T1000 (cell line): ENCODE measurements around the gene CIPC.

Experiments used
- DNase-seq: peaks from one replicate; lab custom pipeline; 2025; ENCODE audit warnings: mixed read lengths; lab: John Stamatoyannopoulos, UW

Gene CIPC

GRCh38 chr14:77151918-77152588 is 54.0 kb downstream of the CIPC start:
- DNase-seq, result no peak

GRCh38 chr14:77153802-77154201 is 55.7 kb downstream of the CIPC start:
- no peak for DNase-seq

GRCh38 chr14:77154421-77154820 is 56.4 kb downstream of the CIPC start:
- no peak for DNase-seq

- DNase-seq, result no peak
These were observed 57.0 kb downstream of the CIPC start for GRCh38 chr14:77155083-77155482.

- no peak for DNase-seq
These were observed 59.7 kb downstream of the CIPC start for GRCh38 chr14:77157740-77158139.

DNA sequence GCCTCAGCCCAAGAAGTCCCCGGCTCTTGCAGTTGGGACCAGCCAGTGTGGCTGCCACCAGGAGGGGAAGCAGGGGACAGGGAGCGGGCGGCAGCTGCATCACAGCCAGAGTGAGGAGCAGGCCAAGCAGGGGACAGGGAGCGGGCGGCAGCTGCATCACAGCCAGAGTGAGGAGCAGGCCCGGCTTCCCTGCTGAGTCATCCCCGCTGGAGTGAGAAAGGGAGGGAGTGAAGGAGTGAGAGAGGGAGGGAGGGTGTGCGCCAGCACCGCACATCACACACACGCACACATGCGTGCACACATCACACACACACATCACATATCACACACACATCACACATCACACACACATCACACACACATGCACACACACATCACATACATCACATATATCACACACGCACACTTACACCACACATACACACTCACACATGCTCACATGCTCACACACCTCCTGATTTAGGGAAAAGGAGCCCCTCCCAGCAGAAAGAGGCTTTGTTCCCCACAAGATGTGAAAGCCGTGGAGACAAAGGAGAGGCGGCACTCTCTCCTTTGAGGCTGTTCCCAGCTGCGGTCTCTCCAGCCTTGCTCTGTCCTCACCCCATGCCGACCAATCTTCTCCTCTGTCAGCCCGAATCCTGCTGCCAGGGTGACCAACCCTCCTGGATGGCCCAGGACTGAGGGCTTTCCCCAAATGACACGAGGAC is 60.3 kb downstream of the CIPC start:
- no peak for DNase-seq

- no peak for DNase-seq
These were observed 60.8 kb downstream of the CIPC start for GRCh38 chr14:77158882-77159255.

DNA sequence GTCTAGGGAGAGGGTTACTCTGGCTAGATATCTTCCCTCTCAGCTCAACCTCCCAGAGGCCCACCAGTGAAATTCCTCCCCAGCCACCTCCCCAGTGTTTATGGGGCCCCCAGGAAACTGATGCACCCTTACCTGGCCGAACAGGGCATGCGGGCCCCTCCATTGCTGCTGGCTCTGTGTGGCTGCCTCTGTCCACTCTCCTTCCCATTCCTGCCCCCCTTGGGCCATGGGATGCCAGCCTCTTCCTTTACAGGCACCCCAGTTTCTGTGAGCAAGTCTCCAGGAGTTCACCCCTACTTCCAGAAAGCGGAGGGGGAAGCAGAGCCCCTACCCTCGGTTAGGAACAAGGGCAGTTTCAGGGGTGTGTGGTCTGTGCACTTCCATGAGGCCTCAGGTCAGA is 63.0 kb downstream of the CIPC start:
- DNase-seq, result no peak
